IMR-90 (cell line): Measurements from ENCODE around the gene PTPN22.

Experiments
- BHLHE40 ChIP-seq: fragments of 150-350 bp; IDR thresholded peaks from 2 replicates; pipeline ENCODE4 v1.6.1; 2016; ENCODE audit warnings: mild to moderate bottlenecking, low read depth, low read length
- CEBPB ChIP-seq: IDR thresholded peaks from 2 replicates; pipeline ENCODE4 v1.6.1; 2012; ENCODE audit warnings: low read depth, low read length, improper control_type of control experiment
- CHD1 ChIP-seq: IDR thresholded peaks from 2 replicates; pipeline ENCODE4 v1.6.1; 2012; ENCODE audit warnings: low read depth, low read length, improper control_type of control experiment
- CTCF ChIP-seq: conservative IDR thresholded peaks from 2 replicates; pipeline ENCODE4 v1.5.1; 2012; ENCODE audit warnings: mild to moderate bottlenecking, low read depth, low read length, improper control_type of control experiment
- FOS ChIP-seq: fragments of 150-350 bp; IDR thresholded peaks from 2 replicates; pipeline ENCODE4 v1.6.1; 2016; ENCODE audit warnings: low read depth, low read length
- MAFK ChIP-seq: IDR thresholded peaks from 2 replicates; pipeline ENCODE4 v1.6.1; 2012; ENCODE audit warnings: low read depth, low read length, improper control_type of control experiment
- POLR2A ChIP-seq: IDR thresholded peaks from 2 replicates; pipeline ENCODE4 v1.6.1; 2012; ENCODE audit warnings: mild to moderate bottlenecking, low read depth, low read length
- RAD21 ChIP-seq: IDR thresholded peaks from 2 replicates; pipeline ENCODE4 v1.6.1; 2012; ENCODE audit warnings: low read length, improper control_type of control experiment
- RFX5 ChIP-seq: IDR thresholded peaks from 2 replicates; pipeline ENCODE4 v1.8.0; 2012; ENCODE audit warnings: low read depth, mild to moderate bottlenecking, low read length, moderate library complexity
- USF2 ChIP-seq: fragments of 150-350 bp; IDR thresholded peaks from 2 replicates; pipeline ENCODE4 v1.6.1; 2017; ENCODE audit warnings: mild to moderate bottlenecking, antibody characterized with exemption, low read length, low read depth

- TF ChIP-seq POLR2A (no peak), CTCF (no peak), USF2 (no peak), CHD1 (no peak), RFX5 (no peak), CEBPB (no peak), BHLHE40 (no peak), RAD21 (no peak), FOS (no peak), MAFK (no peak)
These were observed 734 bp downstream of the PTPN22 start for GRCh38 chr1:113870778-113871177.
